GM23248 (cell line): Measurements from ENCODE around the gene CAMTA1. TPM values are rescaled to one million over a fixed set of nuclear protein-coding genes. Genes with fewer than 3 reads are reported as not detected.

Experiments
- DNase-seq: peaks from one replicate; pipeline ENCODE4 v3.0.0-alpha.2; 2015
- H2AFZ ChIP-seq: fragments of 200-600 bp; sonication (generic); 2 replicates; pipeline ENCODE4 v1.6.1; 2016; ENCODE audit warnings: antibody characterized with exemption
- H3F3A ChIP-seq: fragments of 200-600 bp; sonication (generic); 2 replicates; pipeline ENCODE4 v1.6.1; 2016; ENCODE audit warnings: mild to moderate bottlenecking, antibody characterized with exemption, mixed run types; ENCODE audit not compliant: insufficient read depth
- H3K27ac ChIP-seq: fragments of 200-600 bp; sonication (generic); 2 replicates; pipeline ENCODE4 v1.5.1; 2016; ENCODE audit warnings: mild to moderate bottlenecking
- H3K27me3 ChIP-seq: fragments of 200-600 bp; sonication (generic); replicated peaks from 2 replicates; pipeline ENCODE4 v1.6.1; 2016; ENCODE audit warnings: mild to moderate bottlenecking; ENCODE audit not compliant: insufficient read depth
- H3K36me3 ChIP-seq: fragments of 200-600 bp; sonication (generic); 2 replicates; pipeline ENCODE4 v1.6.1; 2016; ENCODE audit warnings: low read depth, mild to moderate bottlenecking
- H3K4me1 ChIP-seq: fragments of 200-600 bp; sonication (generic); 2 replicates; pipeline ENCODE4 v1.6.1; 2016; ENCODE audit warnings: mild to moderate bottlenecking; ENCODE audit not compliant: insufficient read depth
- H3K4me2 ChIP-seq: fragments of 200-600 bp; sonication (generic); one replicate; pipeline ENCODE4 v1.6.1; 2016; ENCODE audit warnings: mild to moderate bottlenecking; ENCODE audit not compliant: unreplicated experiment
- H3K4me3 ChIP-seq: fragments of 200-600 bp; sonication (generic); 2 replicates; pipeline ENCODE4 v1.5.1; 2016; ENCODE audit warnings: mild to moderate bottlenecking
- H3K79me2 ChIP-seq: fragments of 200-600 bp; sonication (generic); 2 replicates; pipeline ENCODE4 v1.6.1; 2016; ENCODE audit warnings: mild to moderate bottlenecking; ENCODE audit not compliant: insufficient read depth
- H3K9ac ChIP-seq: fragments of 200-600 bp; sonication (generic); 2 replicates; pipeline ENCODE4 v1.6.1; 2016; ENCODE audit warnings: mild to moderate bottlenecking
- H3K9me2 ChIP-seq: fragments of 200-600 bp; sonication (generic); 2 replicates; pipeline ENCODE4 v1.6.1; 2016; ENCODE audit warnings: mixed run types, mild to moderate bottlenecking, moderate library complexity; ENCODE audit not compliant: insufficient read depth
- H3K9me3 ChIP-seq: fragments of 200-600 bp; sonication (generic); one replicate; pipeline ENCODE4 v1.6.1; 2017; ENCODE audit warnings: low read depth
- H4K20me1 ChIP-seq: fragments of 200-600 bp; sonication (generic); 2 replicates; pipeline ENCODE4 v1.6.0; 2016; ENCODE audit not compliant: insufficient read depth
- EZH2 ChIP-seq: fragments of 200-600 bp; sonication (generic); IDR thresholded peaks from 2 replicates; pipeline ENCODE4 v1.6.1; 2018; ENCODE audit warnings: antibody characterized with exemption, mild to moderate bottlenecking; ENCODE audit not compliant: insufficient read depth, poor library complexity, severe bottlenecking
- EZH2phosphoT487 ChIP-seq: fragments of 200-600 bp; sonication (generic); IDR thresholded peaks from 2 replicates; pipeline ENCODE4 v1.6.1; 2018; ENCODE audit warnings: antibody characterized with exemption, moderate library complexity, mild to moderate bottlenecking, low read depth; ENCODE audit not compliant: insufficient read depth
- WGBS, 2 experiments: methylation state at CpG; one replicate each; pipeline ENCODE4 v1.1.6; 2015 to 2017; ENCODE audit warnings: low lambda C conversion rate in 2 of 2, low coverage in 1 of 2; ENCODE audit errors: missing lambda C conversion rate in 2 of 2; 5-methylcytosine and 5-hydroxymethylcytosine counted together
- in situ Hi-C: fragments of 300-500 bp; cut with MboI; formaldehyde crosslinking; loops from 2 replicates; pipeline ENCODE4 v1.15.0; 2020
- polyA plus RNA-seq: library from polyadenylated mRNA; unstranded; fragments of >200 nt; fragmentation: Nextera tagmentation; extraction: Ambion mirVana; gene quantifications from 2 replicates; pipeline ENCODE4 v1.2.1, GENCODE V29; 2016
- total RNA-seq: library from RNA; depleted of rRNA; stranded (reverse); fragments of >200 nt; shearing (Covaris generic); gene quantifications from 2 replicates; pipeline ENCODE4 v1.2.3, GENCODE V29; 2014

The CAMTA1 gene
- total and polyA plus RNA-seq, 2 experiments from 2014 or later, result 50.1 to 165 TPM

DNA sequence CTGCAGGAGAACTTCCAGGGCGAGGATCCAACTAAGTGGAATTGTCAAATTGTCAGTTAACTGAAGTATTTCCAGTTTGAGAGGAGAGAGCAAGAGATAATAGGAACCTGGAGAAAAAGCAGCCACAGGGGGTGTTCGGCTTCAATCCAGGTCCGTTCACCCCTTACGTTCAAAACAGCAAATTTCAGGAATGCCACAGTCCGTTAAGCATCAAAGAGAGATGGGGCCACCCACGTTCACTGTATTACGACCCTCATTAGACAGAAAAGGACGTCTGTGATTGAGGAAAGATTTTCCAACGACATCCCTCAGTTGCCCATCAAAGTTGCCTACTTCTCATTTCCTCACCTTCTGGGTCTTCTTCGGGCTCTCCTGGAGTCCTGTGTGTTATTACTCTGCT lies 563.3 kb downstream of the CAMTA1 start:
- Histone ChIP-seq H3K27ac (no peak overlapping the region), H3K79me2 (no peaks in the 10 kb centered on the region), H3K9me2 (no peaks in the 10 kb centered on the region), H3K27me3 (no peaks in the 10 kb centered on the region), H3F3A (no peaks in the 10 kb centered on the region), H3K9ac (no peak overlapping the region), H3K36me3 (no peaks in the 10 kb centered on the region), H3K4me3 (no peak overlapping the region), H3K9me3 (no peaks in the 10 kb centered on the region), H3K4me2 (no peak overlapping the region), H4K20me1 (no peaks in the 10 kb centered on the region), H2AFZ (no peak overlapping the region), H3K4me1 (no peaks in the 10 kb centered on the region)
- TF ChIP-seq EZH2 (no peak), EZH2phosphoT487 (no peak)
- in situ Hi-C loops, result no loop called here
- 55% methylated on average over 10 of the region's 10 CpGs for WGBS, 2 experiments
- DNase-seq, result no peak

DNA sequence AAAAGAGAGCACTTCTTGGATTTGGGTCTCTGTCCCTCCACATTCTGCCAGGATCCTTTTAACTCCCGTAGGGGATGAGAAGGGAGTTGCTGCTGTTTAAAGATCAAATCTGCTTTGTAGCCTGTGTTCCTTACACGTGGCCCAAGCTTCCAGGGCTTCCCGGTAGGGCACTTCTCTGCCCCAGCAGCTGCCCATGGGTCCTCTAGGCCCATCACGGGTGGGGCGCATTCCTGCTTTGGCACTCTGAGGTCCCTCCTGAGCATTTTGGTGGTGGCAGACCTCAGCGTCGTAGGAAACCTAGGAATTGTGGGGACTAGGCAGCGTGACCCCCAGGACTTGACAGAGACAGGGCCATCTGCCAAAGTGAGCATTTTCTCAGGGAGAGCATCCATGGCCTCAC lies 565.5 kb downstream of the CAMTA1 start:
- Histone ChIP-seq H3K79me2 (no peaks in the 10 kb centered on the region), H3K9me3 (no peaks in the 10 kb centered on the region), H3K4me3 (no peak overlapping the region), H3K36me3 (no peaks in the 10 kb centered on the region), H3K9me2 (no peaks in the 10 kb centered on the region), H3K27me3 (no peaks in the 10 kb centered on the region), H3K4me1 (no peaks in the 10 kb centered on the region), H3K9ac (no peak overlapping the region), H3K4me2 (no peak overlapping the region), H2AFZ (no peak overlapping the region), H3F3A (no peaks in the 10 kb centered on the region), H4K20me1 (no peaks in the 10 kb centered on the region), H3K27ac (no peak overlapping the region)
- WGBS, 2 experiments, result 60 to 63% methylated on average over 8 of the region's 8 CpGs
- DNase-seq, result no peak
- TF ChIP-seq EZH2phosphoT487 (no peak), EZH2 (no peak)
- in situ Hi-C loops, result no loop called here

DNA sequence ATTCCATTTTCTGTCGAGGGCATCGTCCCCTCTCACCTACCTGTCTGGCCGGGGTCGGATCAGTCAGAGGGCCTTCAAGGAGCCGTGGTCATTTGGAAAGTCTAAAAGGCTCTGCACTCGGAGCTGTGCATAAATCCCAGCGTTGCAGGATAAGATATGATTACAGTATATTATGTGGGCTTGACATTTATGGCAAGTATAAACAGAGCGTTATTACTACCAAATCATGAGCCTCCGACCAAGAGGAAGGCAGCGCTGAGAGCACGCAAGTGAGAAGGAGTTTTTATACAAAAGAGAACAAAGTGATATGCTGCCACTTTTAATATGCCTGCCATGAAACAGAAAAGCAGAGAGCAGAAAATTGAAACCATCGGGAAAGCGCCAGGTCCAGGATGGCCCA lies 566.4 kb downstream of the CAMTA1 start:
- Histone ChIP-seq H2AFZ (no peak overlapping the region), H4K20me1 (no peaks in the 10 kb centered on the region), H3K4me3 (no peak overlapping the region), H3K27me3 (no peaks in the 10 kb centered on the region), H3K9me3 (no peaks in the 10 kb centered on the region), H3K9me2 (no peaks in the 10 kb centered on the region), H3F3A (no peaks in the 10 kb centered on the region), H3K36me3 (no peaks in the 10 kb centered on the region), H3K4me1 (no peaks in the 10 kb centered on the region), H3K27ac (no peak overlapping the region), H3K79me2 (no peaks in the 10 kb centered on the region), H3K9ac (no peak overlapping the region), H3K4me2 (no peak overlapping the region)
- TF ChIP-seq EZH2 (no peak), EZH2phosphoT487 (no peak)
- DNase-seq, result no peak
- 48% methylated on average over 13 of the region's 13 CpGs for WGBS, 2 experiments
- in situ Hi-C loops, result no loop called here

DNA sequence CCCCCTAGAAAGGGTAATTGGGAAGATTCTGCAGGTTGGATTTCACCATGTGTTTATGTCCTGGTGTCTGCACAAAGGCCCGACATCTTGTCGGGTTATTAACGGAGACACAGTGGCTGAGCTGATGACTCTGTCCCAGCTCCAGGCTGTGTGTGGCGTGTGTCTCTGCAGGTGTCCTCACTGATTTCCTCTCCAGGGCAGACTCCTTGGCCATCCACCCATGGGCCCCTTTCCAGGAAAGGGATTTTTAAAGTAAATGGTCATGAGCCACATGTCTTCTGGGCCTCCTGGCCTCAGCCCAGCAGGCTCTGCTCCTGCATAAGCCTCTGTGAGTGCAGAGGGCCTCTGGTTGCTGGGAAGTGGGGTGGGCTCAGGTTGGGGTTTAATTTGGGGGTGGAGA lies 567.1 kb downstream of the CAMTA1 start:
- H3K79me2 ChIP-seq, result no peaks in the 10 kb centered on the region

DNA sequence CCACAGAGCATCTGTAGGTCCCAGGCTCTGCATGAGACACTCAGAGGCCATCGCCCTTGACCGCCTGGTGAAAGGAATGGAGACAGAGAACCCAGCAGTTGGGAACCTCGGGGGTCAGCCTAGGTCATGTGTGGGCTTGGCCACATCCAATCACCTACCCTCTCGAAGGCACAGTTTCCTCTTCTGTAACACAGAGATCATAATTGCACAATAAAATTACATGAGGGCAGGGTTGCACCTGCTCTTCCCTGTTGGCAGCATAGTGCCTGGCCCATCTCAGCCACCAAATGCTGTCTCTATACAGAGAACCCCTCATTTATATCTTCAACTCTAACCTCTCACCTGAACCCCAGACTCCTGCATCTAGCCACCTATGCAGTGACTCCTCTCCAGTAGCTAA lies 567.7 kb downstream of the CAMTA1 start:
- no peaks in the 10 kb centered on the region for H3F3A ChIP-seq
- no peak overlapping the region for H3K4me3 ChIP-seq
- no peaks in the 10 kb centered on the region for H3K4me1 ChIP-seq
- H3K36me3 ChIP-seq, result no peaks in the 10 kb centered on the region
- TF ChIP-seq EZH2phosphoT487, result no peak
- TF ChIP-seq EZH2, result no peak
- H3K9me3 ChIP-seq, result no peaks in the 10 kb centered on the region
- H3K4me2 ChIP-seq, result no peak overlapping the region
- 85 to 91% methylated on average over 4 of the region's 4 CpGs for WGBS, 2 experiments
- H3K27me3 ChIP-seq, result no peaks in the 10 kb centered on the region
- no peaks in the 10 kb centered on the region for H4K20me1 ChIP-seq
- no peak overlapping the region for H3K9ac ChIP-seq
- no peaks in the 10 kb centered on the region for H3K79me2 ChIP-seq
- no peak overlapping the region for H2AFZ ChIP-seq
- no peak overlapping the region for H3K27ac ChIP-seq
- DNase-seq, result no peak
- no peaks in the 10 kb centered on the region for H3K9me2 ChIP-seq
- in situ Hi-C loops, result no loop called here

More for the DNA sequence above, 567.1 kb downstream of the CAMTA1 start:
- Histone ChIP-seq H3K27ac (no peak overlapping the region), H3K27me3 (no peaks in the 10 kb centered on the region), H3K4me3 (no peak overlapping the region), H3K9me2 (no peaks in the 10 kb centered on the region), H2AFZ (no peak overlapping the region), H3K36me3 (no peaks in the 10 kb centered on the region), H3K4me1 (no peaks in the 10 kb centered on the region), H4K20me1 (no peaks in the 10 kb centered on the region), H3F3A (no peaks in the 10 kb centered on the region), H3K4me2 (no peak overlapping the region), H3K9ac (no peak overlapping the region), H3K9me3 (no peaks in the 10 kb centered on the region)
- in situ Hi-C loops, result no loop called here
- TF ChIP-seq EZH2, result no peak
- TF ChIP-seq EZH2phosphoT487, result no peak
- 80 to 81% methylated on average over 4 of the region's 4 CpGs for WGBS, 2 experiments
- no peak for DNase-seq
